GM18502 (cell line): Measurements from ENCODE around the gene ZBTB20.
A peak's percentile ranks its signal among the peaks of the same experiment; 100 is the strongest.

ENCODE experiments used
- ATAC-seq: cut with Tn5 transposase; IDR thresholded peaks from one replicate; pipeline ENCODE4 v1.9.1; 2021; ENCODE audit warnings: mild to moderate bottlenecking; ENCODE audit not compliant: unreplicated experiment, poor library complexity

The ZBTB20 gene

DNA sequence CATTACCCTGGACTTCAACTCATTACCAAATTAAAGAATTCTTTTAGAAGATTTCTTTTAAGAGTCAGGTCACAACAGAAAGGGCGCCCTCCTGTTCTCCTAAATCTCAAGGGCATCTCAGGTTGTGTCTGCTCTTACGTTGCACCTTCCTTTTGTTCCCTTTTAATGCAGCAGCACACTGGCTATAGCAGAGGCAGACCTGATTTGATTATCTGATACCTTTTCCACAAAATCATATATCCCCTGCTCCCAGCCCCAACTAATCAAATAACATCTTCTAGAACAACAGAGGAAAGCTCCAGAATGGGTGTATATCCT, 813.2 kb downstream of the ZBTB20 start:
- no peak for ATAC-seq

DNA sequence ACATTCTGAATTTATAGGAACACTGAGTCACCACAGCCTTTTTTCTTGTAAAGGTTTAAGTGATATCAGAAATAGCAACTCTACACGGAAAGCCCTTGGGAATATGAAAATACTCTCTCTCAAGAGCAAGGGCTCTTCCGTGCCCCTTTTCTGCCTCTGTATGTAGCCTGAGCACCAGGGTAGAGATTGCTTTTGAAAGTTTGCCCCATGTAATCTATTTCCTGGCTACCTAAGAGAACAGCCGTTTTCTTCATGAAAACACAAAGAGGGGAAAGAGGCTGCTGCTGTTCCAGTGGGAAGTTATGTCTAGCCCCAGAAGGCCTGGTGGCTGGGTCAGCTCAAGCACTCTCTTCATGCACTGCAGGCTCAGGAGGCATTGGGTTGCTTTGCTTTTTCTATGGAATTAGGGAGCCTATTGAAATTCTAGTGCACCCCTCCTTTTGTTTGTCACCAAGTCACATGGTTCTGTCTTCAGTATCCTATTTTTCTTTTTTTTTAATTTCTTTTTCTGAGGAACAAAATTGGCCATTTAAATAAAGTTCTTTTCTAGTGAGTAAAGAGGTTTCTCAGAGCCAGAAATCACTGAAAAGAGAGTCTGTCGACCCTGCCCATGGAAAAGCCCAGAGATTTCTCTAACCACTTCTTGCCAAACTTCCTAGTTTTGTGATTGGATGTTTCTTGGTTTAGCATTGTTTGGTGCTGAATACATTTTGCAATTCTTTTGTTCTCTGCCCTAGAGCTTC, 813.7 kb downstream of the ZBTB20 start:
- ATAC-seq = no peak

DNA sequence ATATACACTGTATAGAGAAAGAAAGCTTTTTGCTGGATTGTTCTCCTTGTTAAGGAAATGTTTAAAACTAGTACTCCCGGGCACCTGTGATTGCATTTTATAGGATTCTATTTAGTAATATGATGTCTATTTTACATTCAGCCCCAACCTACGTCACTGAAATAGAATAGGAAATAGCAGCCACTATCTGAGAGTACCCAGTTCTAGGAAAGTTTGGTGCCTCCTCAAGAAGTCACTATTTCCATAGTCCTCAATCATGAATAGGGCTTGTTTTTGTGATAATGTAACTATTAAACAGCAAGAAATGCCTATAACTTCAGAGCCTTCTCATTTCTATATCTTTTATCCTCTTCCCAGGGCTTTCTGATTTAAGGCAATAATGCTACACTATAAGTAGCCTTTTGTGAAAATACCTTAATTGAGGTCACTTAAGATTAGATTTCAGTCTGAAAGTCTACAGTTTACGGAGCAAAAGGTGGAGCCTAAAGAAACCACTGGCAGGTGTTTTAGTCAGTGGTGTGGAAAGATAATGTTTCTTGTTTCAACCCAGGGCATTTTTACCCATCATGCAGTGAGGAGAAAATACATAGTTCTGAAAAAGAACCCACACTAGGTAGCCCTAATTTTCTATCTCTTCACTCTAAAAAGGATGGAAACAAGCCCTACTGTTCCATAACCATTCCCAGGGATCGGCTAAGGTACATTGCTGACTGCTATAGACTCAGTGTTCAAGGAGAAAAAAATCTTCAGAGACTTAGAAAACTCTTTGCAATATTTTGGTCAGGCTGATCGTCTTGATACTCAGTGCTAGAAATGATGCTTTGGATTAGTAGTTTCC, 814.5 kb downstream of the ZBTB20 start:
- ATAC-seq = no peak

DNA sequence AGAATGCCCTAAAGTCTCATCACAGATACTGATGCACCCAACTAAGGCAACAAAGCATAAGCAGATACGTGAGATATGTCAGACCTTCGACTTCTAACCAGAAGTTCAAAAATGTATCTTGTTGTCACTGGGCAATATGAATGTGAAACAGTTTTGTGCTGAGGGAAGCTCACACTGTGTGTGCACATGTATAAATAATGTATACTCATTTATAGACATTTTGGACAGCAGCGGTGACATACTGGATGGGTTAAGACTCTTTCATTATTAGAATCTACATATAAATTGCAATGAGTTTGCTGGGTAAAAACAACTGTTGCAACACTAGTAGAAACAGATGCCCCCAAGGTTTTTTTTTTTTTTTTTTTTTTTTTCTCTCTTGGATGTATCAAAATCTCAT, 815.4 kb downstream of the ZBTB20 start:
- ATAC-seq = no peak

- ATAC-seq = no peak
Observed at GRCh38 chr3:114331007-114331406, 816.1 kb downstream of the ZBTB20 start.

DNA sequence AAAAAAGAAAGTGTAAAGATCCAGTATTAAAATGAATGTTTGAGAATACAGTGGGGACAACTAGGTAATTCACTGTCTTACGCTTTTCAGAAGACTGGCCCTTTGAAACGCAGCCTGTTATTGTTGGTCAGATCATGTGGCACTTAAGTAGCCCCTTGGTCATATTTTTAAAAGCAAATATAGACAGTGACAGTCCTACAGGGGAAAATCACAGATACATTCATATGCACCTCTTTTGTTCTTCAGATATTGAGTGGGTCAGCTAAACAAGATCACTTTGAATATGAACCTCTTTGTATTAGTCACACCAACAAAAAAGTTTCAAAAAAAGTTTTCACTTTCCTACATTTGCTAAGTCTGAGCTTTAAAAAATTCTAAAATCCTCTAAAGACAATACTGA, 817.3 kb downstream of the ZBTB20 start:
- ATAC-seq = no peak

GRCh38 chr3:114328345-114328744, 818.7 kb downstream of the ZBTB20 start:
- ATAC-seq = no peak

DNA sequence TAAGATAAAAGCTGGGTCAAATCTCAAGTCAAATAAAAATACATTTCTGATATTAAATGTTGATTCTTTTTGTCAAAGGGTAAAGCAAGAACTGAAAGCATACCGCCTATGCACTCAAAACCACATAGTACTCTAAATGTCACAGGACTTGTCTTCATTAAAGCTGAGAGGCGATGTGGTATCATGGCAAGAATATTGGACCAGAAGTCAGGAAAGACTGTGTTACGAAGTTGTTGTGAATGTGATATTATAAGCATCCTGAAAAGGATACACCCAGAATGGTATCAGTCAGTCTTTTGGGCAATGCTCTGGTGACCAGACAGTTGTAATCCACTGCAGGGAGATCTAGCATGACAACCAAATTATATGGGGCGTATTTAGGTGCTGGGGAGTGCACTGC, 819.4 kb downstream of the ZBTB20 start:
- ATAC-seq = no peak

DNA sequence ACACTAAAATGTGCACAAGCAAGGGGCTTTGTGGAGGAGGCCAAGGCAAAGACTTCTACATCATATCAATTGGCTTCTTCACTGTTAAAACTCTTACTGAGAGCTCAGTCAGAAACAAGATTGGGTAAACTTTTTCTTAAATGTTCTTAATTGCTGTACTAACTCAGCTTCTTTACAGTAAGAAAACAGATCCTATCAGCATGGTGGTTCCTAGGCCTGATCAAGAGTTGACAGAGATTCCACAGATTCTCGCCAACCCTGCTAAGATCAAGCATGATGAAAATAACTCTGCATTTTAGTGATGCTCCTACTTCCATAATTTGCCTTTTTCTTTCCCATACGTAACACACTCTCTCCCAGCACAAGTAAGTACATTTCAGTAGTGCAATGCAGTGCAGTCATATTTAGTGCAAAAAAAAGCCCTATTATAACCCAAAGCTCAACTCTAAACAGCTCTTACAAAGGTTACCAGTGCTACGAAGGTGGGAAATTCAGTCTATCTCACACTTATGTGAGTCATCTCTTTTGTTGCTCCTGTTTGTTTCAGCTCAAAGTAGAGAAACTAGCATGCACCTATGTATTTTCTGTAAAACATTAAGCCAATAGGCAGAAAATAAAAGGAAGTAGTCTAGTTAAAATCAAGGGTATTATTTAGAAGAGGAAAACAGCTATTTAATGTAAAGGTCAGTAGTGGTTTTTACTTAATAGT, 823.4 kb downstream of the ZBTB20 start:
- no peak for ATAC-seq

DNA sequence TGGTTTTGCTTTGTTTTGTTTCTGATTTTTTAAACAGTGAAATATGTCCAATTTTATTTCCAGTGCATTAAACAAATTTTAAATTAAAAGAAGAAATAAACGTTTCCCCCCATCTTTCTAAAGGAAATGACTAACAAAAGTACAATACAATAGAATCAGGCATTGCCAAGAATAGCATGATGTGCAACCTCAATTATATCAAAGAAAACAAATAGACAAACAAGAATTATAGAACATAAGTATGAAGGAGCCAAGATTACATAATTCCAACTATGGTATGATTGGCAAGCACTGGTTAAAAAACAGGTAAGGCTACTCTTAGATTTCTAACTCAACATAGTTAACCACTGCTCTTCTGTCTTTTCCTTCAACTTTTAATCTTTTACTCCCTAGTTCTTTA, 826.8 kb downstream of the ZBTB20 start:
- no peak for ATAC-seq

DNA sequence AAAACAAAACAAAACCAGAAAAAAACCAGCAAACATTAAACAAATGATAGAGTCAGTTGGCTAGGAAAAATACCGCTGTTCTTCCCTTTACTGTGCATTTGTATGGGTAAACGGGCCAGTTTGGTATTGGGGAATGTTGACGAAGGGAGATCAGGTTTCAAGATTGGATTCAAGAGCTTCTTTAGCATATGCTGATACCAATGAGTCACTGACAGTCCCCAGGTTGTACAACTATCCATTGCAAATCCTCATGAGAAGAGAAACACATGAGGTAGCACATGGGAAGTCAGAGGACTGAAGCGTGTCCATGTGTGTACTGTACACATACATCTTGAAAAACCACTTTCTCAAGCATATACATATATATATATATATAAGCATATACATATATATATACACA, 827.6 kb downstream of the ZBTB20 start:
- ATAC-seq = no peak

DNA sequence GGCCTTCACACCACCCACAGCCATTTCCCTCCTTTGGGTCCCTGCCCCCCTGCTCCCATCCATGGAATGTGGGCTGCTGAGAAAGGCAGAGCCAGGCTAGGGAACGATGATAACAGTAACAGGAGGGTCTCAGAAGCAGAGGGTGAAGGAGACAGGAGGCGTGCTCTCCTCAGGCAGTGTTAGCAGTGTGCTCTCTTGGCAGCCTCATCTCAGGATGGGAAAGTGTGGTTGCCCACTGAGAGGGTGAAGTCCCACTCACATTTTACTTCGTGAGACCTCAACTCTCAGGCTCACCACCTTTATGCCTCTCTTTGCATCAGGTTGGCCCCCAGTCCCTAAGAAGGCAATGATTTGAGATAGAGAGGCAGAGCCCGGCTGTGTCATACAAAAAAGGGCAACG, 828.8 kb downstream of the ZBTB20 start:
- no peak for ATAC-seq

GRCh38 chr3:114314282-114314681, 832.8 kb downstream of the ZBTB20 start:
- no peak for ATAC-seq

GRCh38 chr3:114313426-114313825, 833.7 kb downstream of the ZBTB20 start:
- ATAC-seq = no peak

DNA sequence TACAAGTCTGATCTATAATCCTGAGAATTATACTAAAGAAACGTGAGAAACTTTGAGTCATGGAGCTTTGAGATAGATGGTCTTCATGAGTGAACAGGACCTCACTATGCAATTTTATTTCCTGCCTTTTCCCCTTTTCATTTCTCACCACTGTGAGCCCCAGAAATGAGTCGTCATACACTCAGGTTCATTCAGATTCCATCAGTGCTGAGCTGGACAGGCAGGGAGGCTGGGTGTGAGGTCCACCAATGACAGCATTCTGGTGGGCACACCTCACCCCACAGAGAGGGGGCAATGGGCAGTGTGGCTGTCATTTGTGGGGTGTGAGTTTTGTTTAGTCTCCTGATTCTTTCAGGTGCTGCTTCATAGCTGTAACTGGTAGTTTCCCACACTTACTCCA, 836.4 kb downstream of the ZBTB20 start:
- ATAC-seq = no peak

DNA sequence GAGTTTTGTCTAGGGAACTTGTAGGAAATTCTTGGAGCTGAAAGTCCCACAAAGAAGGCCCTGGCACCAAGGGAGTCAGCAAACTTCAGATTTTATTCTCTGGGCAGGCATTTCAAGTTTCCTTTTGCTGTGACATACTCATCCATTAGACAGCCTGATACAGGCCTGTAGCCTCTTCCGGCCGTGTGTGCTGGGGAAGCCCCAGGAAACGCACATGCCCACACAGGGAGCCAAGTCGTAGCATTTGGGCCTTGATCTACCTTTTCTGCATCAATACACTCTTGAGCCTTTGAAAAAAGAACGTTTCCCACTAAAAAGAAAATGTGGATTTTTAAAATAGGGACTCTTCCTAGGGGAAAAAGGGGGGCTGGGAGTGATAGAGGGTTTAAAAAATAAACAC, 838.3 kb downstream of the ZBTB20 start:
- peak; percentile 88 for ATAC-seq

- ATAC-seq = peak; percentile 32
Observed at GRCh38 chr3:114308377-114308776, 838.7 kb downstream of the ZBTB20 start.

DNA sequence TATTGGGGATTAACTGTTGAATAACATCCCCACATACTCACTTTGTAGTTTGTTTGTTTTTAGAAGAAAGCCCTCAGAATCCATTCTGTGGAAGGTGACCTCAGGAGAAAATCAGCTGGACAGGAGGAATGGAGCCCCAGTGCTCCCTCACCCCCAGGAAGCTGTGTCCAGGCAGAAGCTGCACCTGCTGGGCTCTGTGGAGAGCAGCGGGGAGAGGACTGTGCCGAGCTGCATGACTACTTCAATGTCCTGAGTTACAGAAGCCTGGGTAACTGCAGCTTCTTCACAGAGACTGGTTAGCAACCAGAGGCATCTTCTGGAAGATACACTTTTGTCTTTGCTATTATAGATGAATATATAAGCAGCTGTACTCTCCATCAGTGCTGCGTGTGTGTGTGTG, 839.3 kb downstream of the ZBTB20 start:
- ATAC-seq = peak; percentile 9

DNA sequence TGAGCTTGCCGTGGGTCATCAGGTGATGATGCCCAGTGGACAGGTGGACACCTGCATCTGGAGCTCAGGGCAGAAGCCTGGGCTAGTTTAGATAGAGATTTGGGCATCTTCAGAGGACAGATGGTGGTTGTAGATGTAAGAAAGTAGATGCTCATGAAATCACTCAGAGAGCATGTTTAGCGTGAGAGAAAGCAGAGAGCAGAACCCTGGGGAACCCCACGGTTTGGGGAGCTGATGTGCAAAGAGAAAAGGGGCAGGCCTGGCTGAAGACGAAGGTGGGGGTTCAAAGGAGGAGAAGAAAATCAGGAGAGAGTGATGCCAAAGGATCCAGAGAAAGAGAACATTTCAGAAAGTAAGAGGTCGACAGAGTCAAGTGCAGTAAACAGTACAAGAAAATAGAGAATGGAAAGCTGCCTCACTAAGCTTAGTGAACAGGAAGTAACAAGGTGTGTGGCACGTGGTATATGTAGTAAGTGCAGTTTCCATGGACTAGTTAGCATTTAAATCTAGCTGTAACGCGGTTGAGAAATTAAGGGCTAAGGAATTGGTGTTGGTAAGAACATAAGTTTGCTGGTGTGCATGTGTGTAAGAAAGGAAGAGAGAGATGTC, 839.8 kb downstream of the ZBTB20 start:
- peak; percentile 53 for ATAC-seq

- ATAC-seq = no peak
Observed at GRCh38 chr3:114299941-114300624, 847.0 kb downstream of the ZBTB20 start.
